Measurements from ENCODE around the gene ATRNL1.
"Not testable (repeated sequence)": the region's sequence is repeated elsewhere in the genome, so short reads cannot be mapped to it uniquely, and the experiment has no call there.

ATRNL1 gene

DNA sequence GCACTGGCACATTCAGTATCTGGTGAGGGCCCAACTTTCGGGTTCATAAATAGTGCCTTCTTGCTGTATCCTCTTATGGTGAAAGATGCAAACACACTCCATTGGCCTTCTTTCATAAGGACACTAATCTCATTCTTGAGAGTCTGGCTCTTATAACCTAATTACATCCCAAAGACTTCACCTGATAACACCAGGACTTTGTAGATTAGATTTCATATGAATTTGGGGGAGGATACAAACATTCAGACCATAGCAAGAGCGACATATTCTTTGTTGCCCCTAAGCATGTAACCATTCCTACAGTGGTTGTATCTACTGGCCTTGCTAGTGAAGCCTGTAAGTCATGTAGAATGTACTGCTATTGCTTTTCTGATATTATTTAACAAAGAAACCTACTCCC, 654.6 kb downstream of the ATRNL1 start:
- DNase-seq (ENCODE audit: low read depth in 3 of 3): no peak

DNA sequence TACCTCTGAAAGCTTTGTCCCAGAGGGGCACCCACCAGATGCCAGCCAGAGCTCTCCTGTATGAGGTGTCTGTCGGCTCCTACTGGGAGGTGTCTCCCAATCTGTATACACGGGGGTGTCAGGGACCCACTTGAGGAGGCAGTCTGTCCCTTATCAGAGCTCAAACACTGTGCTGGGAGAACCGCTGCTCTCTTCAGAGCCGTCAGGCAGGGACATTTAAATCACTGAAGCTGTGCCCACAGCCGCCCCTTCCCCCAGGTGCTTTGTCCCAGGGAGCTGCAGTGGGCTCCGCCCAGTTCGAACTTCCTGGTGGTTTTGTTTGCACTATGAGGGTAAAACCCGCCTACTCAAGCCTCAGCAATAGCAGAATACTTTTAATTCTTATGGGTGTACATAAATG, 665.3 kb downstream of the ATRNL1 start:
- not testable (repeated sequence) for DNase-seq (ENCODE audit: low read depth in 3 of 3)

DNA sequence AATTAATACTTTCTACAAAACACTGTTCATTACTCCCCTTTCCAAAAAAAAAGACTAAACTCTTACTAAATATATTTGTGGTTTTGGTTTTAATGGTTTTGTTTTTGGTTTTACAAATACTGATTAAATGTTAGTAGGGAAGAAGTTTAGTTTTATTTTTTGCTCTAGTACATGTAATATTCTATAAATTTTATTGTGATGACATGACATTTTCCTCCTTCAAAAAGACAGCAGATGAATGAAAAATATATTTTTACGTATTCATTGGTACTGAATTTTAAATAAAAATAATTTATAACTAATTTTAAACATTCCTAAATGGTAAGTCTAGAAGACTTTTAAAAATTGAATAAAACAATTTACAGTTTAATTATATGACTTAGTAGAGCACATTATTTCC, 667.0 kb downstream of the ATRNL1 start:
- no peak for DNase-seq (ENCODE audit: low read depth in 3 of 3)

DNA sequence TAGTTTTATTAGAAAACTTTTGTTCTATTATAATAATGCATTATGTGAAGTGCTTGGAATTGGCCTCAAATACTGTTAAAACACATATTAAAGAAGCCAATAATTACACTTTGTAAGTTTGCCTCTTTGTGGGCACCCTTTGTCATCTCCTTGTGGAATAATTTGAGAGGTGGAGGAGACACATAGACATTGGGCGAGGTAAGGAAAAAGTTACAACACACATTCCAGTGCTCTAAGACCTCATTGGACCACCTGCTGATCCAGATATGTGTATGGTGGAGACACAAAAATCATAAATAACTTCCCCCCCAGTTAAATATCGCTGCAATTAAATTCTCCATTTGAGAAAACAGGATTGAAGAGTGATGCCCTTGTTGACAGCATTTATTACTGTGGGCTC, 668.0 kb downstream of the ATRNL1 start:
- no peak for DNase-seq (ENCODE audit: low read depth in 3 of 3)

DNA sequence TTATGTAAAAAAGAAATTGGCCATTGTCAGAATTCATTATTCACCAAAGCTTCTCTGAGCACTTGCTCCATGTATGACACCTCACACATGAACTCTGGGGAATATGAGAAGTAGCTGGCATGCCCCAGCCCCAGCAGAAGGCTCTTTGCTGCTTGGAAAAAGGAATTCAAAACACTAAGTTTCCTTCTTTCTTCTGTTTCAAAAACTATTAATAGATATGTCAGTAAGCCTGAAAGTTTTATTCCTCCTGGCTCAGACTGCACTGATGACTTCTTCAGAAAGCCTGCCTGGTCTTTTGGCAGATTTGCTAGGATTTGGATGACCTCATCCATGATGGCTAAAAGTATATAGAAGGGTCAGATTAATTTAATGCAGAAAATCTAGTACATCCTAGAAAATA, 668.9 kb downstream of the ATRNL1 start:
- no peak for DNase-seq (ENCODE audit: low read depth in 3 of 3)

DNA sequence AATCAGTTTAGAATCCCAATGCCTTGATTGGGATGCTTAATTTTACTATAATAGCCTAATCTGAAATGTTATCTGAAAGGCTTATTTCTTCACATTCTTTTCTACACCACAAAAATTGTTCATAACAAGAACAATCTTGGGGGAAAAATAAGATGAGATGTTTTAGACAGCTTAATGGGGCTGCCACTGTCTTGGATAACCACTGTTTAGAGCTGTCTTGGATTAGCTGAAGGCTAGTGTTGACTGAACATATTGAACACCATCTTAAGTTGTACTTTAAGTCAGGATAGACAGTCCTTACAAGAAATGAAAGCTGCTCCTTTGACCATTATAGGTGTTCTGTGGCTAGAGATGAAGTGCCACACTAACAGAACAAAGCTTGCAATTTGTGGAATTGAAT, 678.6 kb downstream of the ATRNL1 start:
- DNase-seq (ENCODE audit: low read depth in 3 of 3): no peak

DNA sequence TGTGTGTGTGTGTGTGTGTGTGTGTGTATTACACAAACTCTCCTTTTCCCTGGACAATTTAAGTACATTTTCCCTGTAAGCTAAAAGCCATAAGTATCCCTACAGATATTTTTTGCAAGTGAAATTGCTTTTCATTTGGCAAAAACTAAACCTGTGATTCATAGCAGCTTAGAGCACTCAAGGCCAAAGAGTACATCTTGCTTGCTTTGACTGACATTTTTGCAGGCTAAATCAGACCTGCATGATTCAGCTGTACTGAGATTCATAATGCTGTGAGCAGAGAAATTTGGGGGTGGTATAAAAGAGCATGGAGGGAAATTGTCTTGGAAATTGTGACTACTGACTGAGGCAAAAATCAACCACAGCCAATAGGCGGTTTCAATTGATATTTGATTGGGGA, 679.4 kb downstream of the ATRNL1 start:
- no peak for DNase-seq (ENCODE audit: low read depth in 3 of 3)

DNA sequence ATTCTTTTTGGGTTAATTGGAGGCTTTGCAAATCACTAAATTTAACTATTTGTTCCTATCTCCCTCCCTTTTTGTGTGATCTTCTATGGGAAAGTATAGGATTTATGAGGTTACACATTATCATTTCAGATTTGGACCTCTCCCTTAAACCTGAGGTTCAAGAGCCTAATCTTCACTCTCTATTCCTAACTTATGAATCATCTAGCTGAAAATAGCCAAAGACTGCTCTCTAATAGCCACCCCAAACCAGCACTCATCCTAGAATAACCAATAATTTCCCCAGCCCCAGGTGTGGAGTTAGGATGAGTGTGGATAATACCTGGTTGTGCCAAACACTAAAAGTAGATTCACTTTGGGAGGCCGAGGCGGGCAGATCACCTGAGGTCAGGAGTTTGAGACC, 680.7 kb downstream of the ATRNL1 start:
- DNase-seq (ENCODE audit: low read depth in 3 of 3): no peak

DNA sequence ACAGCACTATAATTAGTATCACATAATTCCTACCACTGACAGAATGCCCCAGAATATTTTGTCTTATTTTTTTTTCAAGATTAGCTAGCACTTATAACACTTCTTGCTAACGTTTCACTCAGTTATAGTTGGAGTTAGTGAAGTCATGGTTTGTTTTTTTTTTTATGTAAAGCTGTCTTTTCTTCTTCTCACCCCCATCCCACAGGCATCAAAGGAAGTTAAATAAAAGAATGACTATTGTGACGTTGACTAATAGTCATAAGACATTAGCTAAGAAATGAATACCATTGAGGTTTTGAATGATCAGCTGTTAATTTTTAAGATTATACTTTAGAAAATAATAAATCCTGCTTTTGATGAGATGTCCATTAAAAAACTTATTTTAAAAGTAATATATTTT, 681.6 kb downstream of the ATRNL1 start:
- DNase-seq (ENCODE audit: low read depth in 3 of 3): no peak

DNA sequence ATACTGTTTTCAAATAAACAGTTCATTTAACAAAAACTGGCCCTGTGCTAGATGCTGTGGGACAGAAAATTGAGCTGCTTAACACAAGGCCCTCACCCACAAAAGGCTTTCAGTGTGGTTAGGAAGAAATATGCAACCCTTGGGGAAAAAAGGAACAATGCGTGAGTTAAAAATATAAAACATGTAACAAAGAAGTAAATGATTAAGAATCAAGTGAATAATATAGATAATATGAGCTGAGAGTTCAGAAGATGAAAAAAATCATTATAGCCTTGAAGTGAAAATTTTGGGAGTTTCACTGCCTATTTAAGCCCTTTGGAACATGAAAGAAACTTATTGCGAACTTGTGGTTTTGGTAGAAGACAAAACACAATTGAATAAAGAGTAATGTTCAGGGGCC, 684.5 kb downstream of the ATRNL1 start:
- no peak for DNase-seq (ENCODE audit: low read depth in 3 of 3)

DNA sequence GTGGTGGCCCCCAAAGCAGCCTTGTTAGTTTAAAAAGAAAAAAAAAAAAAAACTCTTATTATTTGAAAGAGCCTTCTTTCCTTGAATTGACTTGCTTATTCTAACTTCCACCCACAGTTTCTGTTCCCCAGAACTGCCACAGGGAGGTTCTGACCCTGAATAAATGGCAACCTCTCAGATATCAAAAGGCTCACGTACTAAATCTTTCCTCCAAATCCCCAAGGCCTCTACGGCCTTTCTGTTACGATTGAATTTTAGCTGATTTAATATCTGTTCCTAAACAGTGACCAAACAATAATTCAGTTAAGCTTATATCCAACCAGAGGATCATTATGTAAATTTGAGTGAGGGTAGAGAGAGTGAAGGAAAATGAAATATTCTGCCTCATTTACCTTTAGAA, 697.1 kb downstream of the ATRNL1 start:
- no peak for DNase-seq (ENCODE audit: low read depth in 3 of 3)

DNA sequence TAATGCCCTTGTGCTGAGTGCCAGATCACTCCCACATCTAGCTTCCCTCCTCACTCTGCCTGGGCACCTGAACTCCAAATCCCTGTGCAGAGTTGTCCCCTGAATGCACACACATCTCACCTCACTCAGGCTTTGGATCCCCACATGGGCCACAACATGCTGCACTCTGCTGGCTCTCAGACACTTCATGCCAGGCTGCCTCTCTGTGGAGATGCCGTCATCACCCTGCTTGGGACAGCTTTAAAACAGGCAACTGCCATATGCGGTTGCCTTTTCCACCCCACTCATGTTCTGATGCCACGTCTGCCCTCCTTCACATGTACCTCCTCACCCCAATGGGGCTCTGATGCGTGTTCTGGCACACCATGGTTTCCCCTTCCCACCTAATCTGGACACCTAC, 702.8 kb downstream of the ATRNL1 start:
- DNase-seq (ENCODE audit: low read depth in 3 of 3): no peak

DNA sequence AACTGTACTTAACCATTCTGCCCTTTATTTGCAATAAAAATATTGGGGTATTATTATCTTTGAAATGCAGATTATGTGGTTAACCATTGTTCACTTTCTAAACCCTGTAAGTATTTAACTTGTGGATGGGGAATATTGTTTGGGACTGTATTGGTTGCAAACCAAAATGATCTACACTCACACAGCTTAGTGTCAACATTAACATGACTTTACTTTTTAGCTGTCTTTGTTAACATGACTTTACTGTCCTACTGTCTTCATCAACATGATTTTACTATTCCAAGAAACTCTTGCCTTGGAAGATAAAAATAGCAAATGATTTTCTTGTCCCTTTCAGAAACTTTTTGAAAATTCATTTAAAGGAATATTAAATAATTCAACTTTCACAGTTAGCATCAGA, 708.3 kb downstream of the ATRNL1 start:
- DNase-seq (ENCODE audit: low read depth in 3 of 3): no peak

DNA sequence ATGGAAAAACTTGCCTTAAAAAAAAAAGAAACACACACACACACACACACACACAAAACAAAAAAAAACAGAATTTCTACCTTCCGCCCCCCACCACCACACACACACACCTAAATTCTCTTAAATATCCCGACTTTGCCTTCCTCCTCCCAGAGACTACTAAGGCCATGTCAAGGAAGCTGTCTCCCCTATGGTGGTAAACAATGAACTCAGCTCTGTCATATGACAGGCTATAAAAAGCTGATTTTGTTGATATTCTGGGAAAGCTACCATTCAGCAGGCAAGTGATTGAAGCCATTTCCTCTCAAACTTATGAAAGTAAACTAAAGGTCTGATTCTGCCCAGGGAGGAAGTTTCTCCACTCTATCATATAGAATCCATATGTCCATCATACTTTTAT, 708.8 kb downstream of the ATRNL1 start:
- no peak for DNase-seq (ENCODE audit: low read depth in 3 of 3)

DNA sequence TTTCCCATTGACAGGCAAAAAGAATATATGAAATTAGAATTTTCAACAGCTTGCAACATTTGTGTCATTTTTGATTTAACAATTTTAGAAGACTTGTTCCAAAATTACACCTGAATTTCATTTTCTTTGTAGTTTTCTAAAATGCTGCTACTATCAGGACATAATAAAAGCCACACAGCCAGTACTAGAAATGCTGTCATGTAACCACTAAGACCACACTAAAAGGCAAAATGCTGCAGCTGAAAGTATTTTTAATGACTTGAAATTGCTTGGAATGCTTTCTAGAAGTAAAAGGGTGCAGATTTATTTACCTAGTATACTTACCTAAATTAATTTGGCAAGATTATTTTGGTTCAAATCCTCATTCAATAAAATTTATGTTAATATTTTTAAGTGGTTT, 709.7 kb downstream of the ATRNL1 start:
- DNase-seq (ENCODE audit: low read depth in 3 of 3): no peak

DNA sequence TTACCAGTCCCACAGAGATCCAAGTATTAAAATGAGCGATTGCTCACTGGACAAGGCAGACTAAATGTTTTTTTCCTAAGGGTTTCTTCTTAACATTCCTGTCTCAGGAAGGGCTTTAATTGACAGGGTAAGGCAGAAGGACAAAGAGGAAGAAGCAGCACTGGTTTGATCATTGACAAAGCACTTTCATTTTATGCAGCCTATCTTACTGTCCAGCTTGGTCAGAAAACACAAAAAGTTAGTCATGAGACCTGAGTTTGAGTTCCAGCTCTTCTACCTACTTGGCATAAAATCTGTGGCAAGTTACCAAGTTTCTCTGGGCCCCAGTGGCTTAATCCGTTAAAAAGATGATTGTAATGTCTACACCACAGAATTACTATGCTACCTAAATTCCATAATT, 721.4 kb downstream of the ATRNL1 start:
- DNase-seq (ENCODE audit: low read depth in 3 of 3): no peak

DNA sequence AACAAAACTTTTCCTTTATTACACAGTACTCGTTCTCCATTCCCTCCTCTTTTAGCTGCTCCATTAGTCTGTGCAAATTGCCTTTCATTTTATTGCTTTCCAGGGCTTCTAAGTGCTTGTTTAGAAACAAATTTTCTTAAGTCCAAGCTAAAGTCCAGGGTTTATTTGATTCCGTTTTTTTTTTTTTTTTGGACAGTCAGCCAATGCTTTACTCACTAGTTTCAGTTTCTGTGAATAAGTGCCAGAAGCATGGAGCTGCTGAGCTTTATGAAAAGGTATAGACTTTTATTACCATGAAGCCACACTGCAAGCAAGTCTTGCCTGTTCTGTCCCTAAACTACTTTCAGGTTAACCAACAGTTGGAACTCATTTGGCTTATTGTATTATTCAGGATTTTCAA, 724.8 kb downstream of the ATRNL1 start:
- DNase-seq (ENCODE audit: low read depth in 3 of 3): no peak

DNA sequence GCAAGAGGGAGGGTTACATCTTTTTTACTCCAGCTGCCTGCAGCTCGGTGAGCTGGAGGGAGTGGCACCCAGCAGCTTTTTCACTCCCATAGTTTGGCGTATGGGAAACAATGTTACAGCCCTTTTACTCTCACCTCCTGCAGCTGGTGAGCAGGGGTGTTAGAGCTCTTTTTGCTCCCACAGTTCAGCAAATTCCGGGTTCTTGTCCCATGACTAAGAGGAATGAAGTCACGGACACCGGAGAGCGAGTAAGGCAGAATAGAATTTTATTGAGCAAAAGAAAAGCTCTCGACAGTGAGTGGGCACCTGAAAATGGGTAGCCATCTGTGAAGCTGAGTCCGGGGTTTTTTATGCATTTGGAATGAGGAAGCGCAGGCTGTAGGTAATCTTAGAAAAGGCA, 733.2 kb downstream of the ATRNL1 start:
- DNase-seq (ENCODE audit: low read depth in 3 of 3): no peak

DNA sequence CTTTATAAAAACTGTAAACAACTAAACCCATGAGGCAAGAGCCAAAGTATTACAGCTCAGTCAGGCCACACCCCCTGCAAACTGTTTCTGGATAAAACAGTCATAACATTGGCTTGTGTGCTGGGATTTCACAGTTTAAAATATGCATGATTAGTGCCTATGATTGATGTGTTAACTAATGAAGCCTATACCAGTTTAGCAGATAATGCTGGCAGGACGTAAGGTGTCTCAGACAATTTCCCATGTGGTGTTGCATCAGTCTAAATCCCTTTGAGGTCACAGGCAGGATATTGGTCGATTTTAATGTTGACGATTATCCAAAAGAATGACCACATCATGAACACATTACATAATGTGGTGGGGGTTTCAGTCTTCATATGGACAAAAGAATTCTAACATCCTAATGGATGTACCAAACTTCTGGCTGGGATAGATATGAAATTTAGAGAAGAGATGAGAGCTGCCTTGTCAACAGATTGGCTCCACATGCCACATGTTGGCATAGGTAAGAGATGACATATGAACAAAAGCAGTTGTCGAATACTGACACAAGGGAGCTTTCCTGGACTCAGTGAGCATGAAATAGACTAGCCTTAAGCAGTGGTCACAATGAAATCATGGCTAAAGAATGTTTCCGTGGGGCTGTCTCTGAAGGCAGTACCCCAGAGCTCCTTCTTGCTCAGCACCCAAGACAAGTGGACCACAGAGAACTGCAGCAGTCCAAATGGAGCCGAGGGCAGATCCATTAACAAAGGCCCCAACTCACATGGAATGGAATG, 734.3 kb downstream of the ATRNL1 start:
- DNase-seq (ENCODE audit: low read depth in 3 of 3): no peak

DNA sequence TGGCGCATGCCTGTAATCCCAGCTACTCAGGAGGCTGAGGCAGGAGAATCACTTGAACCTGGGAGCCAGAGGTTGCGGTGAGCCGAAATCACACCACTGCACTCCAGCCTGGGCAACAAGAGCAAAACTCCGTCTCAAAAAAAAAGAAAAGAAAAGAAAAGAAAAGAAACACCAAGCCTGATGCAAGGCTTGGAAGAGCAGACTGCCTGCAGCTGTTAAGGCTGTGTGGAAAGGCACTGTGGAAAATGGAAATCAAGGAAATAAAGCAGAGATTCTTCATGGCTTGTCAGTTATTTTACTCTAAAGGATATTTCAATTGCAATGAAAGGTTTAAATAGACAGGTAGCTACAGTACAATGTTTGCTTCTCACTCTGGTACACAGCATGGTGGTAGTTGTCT, 735.0 kb downstream of the ATRNL1 start:
- DNase-seq (ENCODE audit: low read depth in 3 of 3): not testable (repeated sequence)

DNA sequence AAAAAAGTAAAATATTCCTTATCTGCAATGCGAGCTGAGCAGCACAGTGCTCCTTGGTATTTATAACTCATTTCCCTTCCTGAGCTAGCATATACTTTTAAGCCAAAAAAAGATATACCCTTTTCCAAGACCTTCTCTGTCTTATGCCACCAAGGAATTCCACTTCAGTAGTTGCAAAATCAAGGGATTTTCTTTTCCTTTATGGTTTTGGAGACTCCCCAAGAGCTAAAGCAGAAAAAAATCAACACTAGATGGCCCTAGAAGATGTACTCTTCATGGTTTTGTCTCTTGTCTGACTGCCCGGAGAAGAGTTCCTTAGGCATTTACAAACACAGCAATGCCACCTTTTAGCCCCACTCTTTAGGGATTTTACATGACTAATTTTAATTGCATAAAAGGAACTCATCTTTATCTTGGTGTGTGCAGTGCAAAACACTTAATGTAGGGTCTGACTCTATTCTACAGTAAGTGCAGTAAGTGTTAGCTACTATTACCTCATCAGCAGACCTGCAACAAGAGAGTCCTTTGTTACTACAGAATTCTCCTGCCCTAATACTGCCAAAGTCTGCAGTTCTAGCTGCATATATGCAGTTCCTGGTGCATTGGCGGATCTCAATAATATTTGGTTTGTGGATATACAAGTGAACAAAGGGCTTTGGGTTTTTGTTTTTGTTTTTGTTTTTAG, 736.5 kb downstream of the ATRNL1 start:
- DNase-seq (ENCODE audit: low read depth in 3 of 3): no peak

DNA sequence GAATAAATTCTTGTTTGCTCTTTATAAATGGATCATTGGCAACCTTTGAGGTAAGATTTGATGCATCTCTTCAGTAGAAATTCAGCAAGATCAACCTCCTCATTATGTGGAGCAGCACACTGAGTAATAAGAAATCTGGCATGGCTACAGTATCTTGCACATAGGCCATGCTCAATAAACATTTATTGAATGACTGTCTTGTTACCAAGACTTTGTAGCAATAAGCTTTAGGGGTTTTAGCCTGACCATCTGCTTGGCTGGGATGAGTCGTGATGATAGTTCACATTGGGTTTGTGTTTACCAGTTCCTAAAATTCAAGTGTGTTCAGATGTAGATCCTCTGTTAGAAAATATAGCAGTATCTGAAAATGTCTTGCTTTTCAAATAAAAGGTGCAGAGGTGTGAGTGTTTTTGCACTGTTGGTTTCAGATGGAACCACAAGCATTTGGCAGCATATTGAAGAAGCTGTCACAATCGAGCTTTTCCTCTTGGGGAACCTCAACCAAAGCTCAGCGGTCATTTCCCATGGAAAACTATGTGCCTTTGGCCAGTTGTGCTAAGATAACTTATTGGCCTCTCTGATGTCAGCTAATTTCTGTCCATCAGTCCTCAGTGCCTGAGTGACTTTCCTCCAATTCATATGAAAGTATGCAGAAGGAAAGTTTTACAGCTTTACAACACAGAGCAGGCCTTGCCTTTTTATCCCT, 737.3 kb downstream of the ATRNL1 start:
- no peak for DNase-seq (ENCODE audit: low read depth in 3 of 3)

DNA sequence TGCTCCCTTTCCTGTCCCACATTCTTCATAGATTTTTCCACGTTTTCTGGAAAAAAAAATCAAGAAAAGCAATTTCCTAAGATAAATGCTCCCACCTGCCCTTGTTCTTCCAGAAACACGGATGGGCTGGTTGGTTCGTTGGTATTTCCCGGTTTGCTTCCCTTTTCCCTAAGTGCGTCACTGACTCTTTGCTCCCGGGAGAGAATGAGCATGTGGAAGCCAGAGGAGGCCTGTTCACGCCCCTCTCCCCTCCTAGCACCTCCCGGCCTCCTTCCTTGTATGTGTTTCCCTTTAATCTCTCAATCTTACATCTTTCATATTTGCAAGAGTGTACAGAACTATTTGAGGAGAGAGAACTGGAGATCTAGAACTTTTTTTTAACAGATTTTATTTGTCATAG, 737.9 kb downstream of the ATRNL1 start:
- DNase-seq (ENCODE audit: low read depth in 3 of 3): no peak

All from stimulated activated CD4-positive, alpha-beta T cell treated with anti-CD3 and anti-CD28 coated beads, TNF-alpha, amount 100 ng/mL, for 4 hours (primary cell).